GM13977 (cell line): ENCODE measurements around the gene B4GALT1.

Source experiments
- DNase-seq: peaks from one replicate; pipeline ENCODE4 v3.0.0; 2012; ENCODE audit warnings: low spot score
- in situ Hi-C: fragments of 300-500 bp; cut with MboI; formaldehyde crosslinking; loops from one replicate; pipeline ENCODE4 v1.12.0; 2022; ENCODE audit warnings: low sequenced_read_pairs, low pct_unique_long_range_greater_than_20kb, mixed read lengths, inconsistent platforms; ENCODE audit not compliant: unreplicated experiment
- TF ChIP-seq, protein P1 (sequence below): IDR thresholded peaks from 2 replicates; pipeline ENCODE4 v1.5.1; 2012; ENCODE audit warnings: mild to moderate bottlenecking, control low read depth; ENCODE audit not compliant: insufficient read depth; ENCODE audit errors: extremely low read depth, missing control alignments

B4GALT1 gene

DNA sequence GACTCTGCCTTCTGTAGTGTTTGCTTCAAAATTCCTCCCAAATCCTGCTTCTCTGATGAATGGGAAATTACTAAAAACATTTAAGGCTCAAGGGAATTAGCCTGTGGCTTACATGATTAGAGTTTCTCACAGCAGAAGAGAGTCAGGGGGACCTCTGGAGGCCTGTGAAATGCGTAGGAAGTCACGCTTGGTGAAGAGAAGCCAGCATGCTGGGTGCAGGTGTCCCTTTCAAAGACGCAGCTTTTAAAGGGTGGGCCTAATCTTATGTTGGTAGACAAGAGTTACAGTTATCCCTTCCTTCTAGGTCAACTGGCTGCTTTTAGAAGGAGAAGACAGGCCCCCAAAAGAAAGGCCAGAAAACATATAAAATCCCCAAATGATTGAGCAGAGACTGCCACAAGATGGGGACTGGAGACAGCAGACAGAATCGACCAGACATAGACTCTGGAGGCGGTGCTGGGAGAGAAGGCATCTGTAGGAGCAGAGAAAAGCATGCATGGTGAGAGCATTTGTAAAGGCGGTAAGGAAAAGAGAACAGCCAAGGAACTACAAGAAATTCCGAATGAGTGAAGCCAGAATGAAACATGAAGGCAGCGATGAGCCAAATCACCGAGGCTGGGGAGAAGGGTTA, 42.3 kb downstream of the B4GALT1 start:
- in situ Hi-C loops = no loop called here
- DNase-seq = peak; percentile 58

DNA sequence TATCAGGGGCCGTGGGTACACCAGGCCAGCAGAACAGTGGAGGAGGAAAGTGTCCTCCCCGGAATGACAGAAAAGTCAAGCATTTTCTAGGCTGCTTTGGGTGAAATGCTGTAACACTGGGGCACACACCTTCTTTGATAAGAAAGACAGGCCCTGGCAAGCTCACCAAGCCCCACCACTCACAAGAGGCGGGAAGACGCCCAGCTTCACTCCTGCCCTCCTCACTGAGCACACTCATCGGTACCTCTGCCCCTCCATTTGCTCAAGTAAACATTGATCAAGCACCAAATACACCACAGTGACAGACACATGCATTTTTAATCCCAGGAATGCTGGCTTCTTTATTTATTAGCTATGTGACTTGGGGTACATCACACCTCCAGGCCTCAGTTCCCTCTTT, 43.1 kb downstream of the B4GALT1 start:
- in situ Hi-C loops = no loop called here
- TF ChIP-seq, protein P1, sequence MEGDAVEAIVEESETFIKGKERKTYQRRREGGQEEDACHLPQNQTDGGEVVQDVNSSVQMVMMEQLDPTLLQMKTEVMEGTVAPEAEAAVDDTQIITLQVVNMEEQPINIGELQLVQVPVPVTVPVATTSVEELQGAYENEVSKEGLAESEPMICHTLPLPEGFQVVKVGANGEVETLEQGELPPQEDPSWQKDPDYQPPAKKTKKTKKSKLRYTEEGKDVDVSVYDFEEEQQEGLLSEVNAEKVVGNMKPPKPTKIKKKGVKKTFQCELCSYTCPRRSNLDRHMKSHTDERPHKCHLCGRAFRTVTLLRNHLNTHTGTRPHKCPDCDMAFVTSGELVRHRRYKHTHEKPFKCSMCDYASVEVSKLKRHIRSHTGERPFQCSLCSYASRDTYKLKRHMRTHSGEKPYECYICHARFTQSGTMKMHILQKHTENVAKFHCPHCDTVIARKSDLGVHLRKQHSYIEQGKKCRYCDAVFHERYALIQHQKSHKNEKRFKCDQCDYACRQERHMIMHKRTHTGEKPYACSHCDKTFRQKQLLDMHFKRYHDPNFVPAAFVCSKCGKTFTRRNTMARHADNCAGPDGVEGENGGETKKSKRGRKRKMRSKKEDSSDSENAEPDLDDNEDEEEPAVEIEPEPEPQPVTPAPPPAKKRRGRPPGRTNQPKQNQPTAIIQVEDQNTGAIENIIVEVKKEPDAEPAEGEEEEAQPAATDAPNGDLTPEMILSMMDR = no peak

More for the DNA sequence above, 42.3 kb downstream of the B4GALT1 start:
- TF ChIP-seq, protein P1 = peak; percentile 47

DNA sequence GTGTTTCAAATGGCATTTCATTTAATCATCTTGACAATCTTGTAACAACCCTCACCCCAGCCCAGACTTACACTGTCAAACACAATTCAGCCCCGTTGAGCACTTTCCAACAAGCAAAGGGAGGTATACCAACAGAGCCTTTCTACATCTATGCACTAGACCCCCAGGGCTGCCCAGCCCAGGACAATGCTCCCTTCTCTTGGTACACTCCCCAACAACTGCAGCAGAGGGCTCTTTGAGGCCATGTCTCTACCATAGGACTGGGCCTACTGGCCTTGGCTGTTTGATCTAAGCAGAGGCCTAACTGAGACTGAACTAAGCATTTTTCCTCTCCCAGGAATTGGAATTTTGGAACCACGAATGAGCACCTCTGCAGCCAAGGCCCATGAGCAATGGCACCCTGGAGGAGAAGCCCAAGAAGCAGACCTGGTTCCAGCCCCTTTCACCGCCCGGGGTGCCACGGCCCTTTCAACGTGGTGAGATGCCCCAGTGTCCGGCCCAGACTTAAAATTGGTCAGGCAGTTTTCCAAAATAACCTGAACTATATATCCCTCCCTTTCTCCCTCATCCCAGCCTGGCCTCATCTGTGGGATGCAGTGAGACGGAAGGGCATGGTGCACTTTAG, 43.6 kb downstream of the B4GALT1 start:
- in situ Hi-C loops = no loop called here
- TF ChIP-seq, protein P1 = no peak
- no peak for DNase-seq

More for the DNA sequence above, 43.1 kb downstream of the B4GALT1 start:
- DNase-seq = no peak

DNA sequence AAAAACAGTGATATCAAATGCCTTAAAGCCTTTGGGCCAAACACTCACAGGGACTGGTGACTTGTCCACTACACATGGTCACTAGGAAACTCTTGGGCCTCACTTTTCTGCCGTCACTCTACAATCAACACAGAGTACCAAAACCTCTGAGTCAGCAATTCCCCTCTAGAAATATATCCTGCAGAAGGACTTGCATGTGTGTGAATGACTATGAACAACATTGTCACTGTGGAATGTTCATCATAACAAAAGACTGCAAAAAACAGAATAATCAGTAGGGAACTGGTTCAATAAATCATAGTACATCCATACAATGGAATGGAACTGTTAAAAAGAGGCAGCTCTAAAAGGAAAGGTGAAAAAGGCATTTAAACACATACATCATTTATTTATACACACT, 46.5 kb downstream of the B4GALT1 start:
- in situ Hi-C loops = no loop called here
- TF ChIP-seq, protein P1 = no peak
- DNase-seq = no peak

- TF ChIP-seq, protein P1 = no peak
- in situ Hi-C loops = no loop called here
- DNase-seq = no peak
Observed at GRCh38 chr9:33117796-33118195, 49.3 kb downstream of the B4GALT1 start.

- TF ChIP-seq, protein P1 = no peak
- in situ Hi-C loops = no loop called here
- DNase-seq = no peak
Observed at GRCh38 chr9:33117306-33117705, 49.8 kb downstream of the B4GALT1 start.
